ENCODE measurements around the gene KANSL1L. TPM values are rescaled to one million over a fixed set of nuclear protein-coding genes. Genes with fewer than 3 reads are reported as not detected.

KANSL1L gene
- 34.2 TPM for total RNA-seq
- polyA plus RNA-seq (ENCODE audit: insufficient read depth in 1 of 8, insufficient read length in 8 of 8, low replicate concordance in 1 of 8), result 10 to 100 TPM; 12.4 to 18.1 (median 14.9) TPM
- long read RNA-seq, donor 1, partial matches to known transcripts, result 0 of 1 reads
- long read RNA-seq, donor 1, other reads (novel, unspliced or antisense), result 0 of 1 reads
- long read RNA-seq, donor 2, result 0 reads
- long read RNA-seq, donor 3, full-length matches to known transcripts, result 2 of 46 reads
- long read RNA-seq, donor 3, partial matches to known transcripts, result 37 of 46 reads
- long read RNA-seq, donor 3, other reads (novel, unspliced or antisense), result 7 of 46 reads
- long read RNA-seq, donor 4, full-length matches to known transcripts, result 4 of 4 reads
- long read RNA-seq, donor 4, partial matches to known transcripts, result 0 of 4 reads
- long read RNA-seq, donor 4, other reads (novel, unspliced or antisense), result 0 of 4 reads
- long read RNA-seq, donor 5, partial matches to known transcripts, result 0 of 3 reads
- long read RNA-seq, donor 5, other reads (novel, unspliced or antisense), result 0 of 3 reads
- long read RNA-seq, donor 6, partial matches to known transcripts, result 0 of 1 reads
- long read RNA-seq, donor 6, other reads (novel, unspliced or antisense), result 0 of 1 reads
- long read RNA-seq, donor 7, result 0 reads
- long read RNA-seq, donor 8, partial matches to known transcripts, result 0 of 1 reads
- long read RNA-seq, donor 8, other reads (novel, unspliced or antisense), result 0 of 1 reads
- long read RNA-seq, donor 9, result 0 reads
- long read RNA-seq, donor 10, partial matches to known transcripts, result 8 of 8 reads
- long read RNA-seq, donor 10, other reads (novel, unspliced or antisense), result 0 of 8 reads
- long read RNA-seq, donor 11, partial matches to known transcripts, result 0 of 1 reads
- long read RNA-seq, donor 11, other reads (novel, unspliced or antisense), result 0 of 1 reads

- Histone ChIP-seq H3K9me3 (replicated peaks; ENCODE audit: control insufficient read depth, low read depth, low read length) (no peaks in the 10 kb centered on the region), H3K4me1 (ENCODE audit: control insufficient read depth, insufficient read depth, low read length) (peaks cover 3% of the 10 kb centered on the region), H3K27ac (ENCODE audit: low read length) (peak within 1 kb of the TSS; percentile 99), H3K4me3 (ENCODE audit: low read length) (peak within 1 kb of the TSS; percentile 79), H3K27me3 (ENCODE audit: control insufficient read depth, insufficient read depth, low read length) (no peaks in the 10 kb centered on the region), H3K36me3 (ENCODE audit: control insufficient read depth, insufficient read depth, low read length) (no peaks in the 10 kb centered on the region)
- peak; percentile 98 for DNase-seq
- 0% methylated on average over 50 of the region's 67 CpGs for WGBS (ENCODE audit: insufficient coverage)
These were observed at the start of gene KANSL1L for GRCh38 chr2:210171309-210172218. KANSL1L (minus strand) TSS chr2:210171409; CDS start chr2:210154582, 16,827 bp downstream.

- H3K36me3 ChIP-seq (ENCODE audit: control insufficient read depth, insufficient read depth, low read length), result no peaks in the 10 kb centered on the region
- no peaks in the 10 kb centered on the region for H3K4me1 ChIP-seq (ENCODE audit: control insufficient read depth, insufficient read depth, low read length)
- no peak for DNase-seq
- no peak overlapping the region for H3K27ac ChIP-seq (ENCODE audit: low read length)
- no peaks in the 10 kb centered on the region for H3K9me3 ChIP-seq (replicated peaks; ENCODE audit: control insufficient read depth, low read depth, low read length)
- 14% methylated on average over 1 of the region's 1 CpG for WGBS (ENCODE audit: insufficient coverage)
- no peaks in the 10 kb centered on the region for H3K27me3 ChIP-seq (ENCODE audit: control insufficient read depth, insufficient read depth, low read length)
- no peak overlapping the region for H3K4me3 ChIP-seq (ENCODE audit: low read length)
These were observed 43.9 kb upstream of the KANSL1L start for GRCh38 chr2:210215120-210215519.

- WGBS (ENCODE audit: insufficient coverage), result no CpG with 5 or more reads among the region's 1 CpG
- no peak overlapping the region for H3K27ac ChIP-seq (ENCODE audit: low read length)
- no peaks in the 10 kb centered on the region for H3K4me1 ChIP-seq (ENCODE audit: control insufficient read depth, insufficient read depth, low read length)
- no peaks in the 10 kb centered on the region for H3K36me3 ChIP-seq (ENCODE audit: control insufficient read depth, insufficient read depth, low read length)
- H3K9me3 ChIP-seq (replicated peaks; ENCODE audit: control insufficient read depth, low read depth, low read length), result no peaks in the 10 kb centered on the region
- no peaks in the 10 kb centered on the region for H3K27me3 ChIP-seq (ENCODE audit: control insufficient read depth, insufficient read depth, low read length)
- DNase-seq, result no peak
- no peak overlapping the region for H3K4me3 ChIP-seq (ENCODE audit: low read length)
These were observed 39.0 kb upstream of the KANSL1L start for GRCh38 chr2:210210185-210210584.

- Histone ChIP-seq H3K4me3 (ENCODE audit: low read length) (no peak overlapping the region), H3K27me3 (ENCODE audit: control insufficient read depth, insufficient read depth, low read length) (no peaks in the 10 kb centered on the region), H3K36me3 (ENCODE audit: control insufficient read depth, insufficient read depth, low read length) (no peaks in the 10 kb centered on the region), H3K9me3 (replicated peaks; ENCODE audit: control insufficient read depth, low read depth, low read length) (no peaks in the 10 kb centered on the region), H3K27ac (ENCODE audit: low read length) (no peak overlapping the region), H3K4me1 (ENCODE audit: control insufficient read depth, insufficient read depth, low read length) (no peaks in the 10 kb centered on the region)
- no CpG with 5 or more reads among the region's 1 CpG for WGBS (ENCODE audit: insufficient coverage)
- DNase-seq, result no peak
These were observed 36.7 kb upstream of the KANSL1L start for GRCh38 chr2:210207929-210208328.

- H3K4me3 ChIP-seq (ENCODE audit: low read length), result no peak overlapping the region
- no peaks in the 10 kb centered on the region for H3K9me3 ChIP-seq (replicated peaks; ENCODE audit: control insufficient read depth, low read depth, low read length)
- H3K36me3 ChIP-seq (ENCODE audit: control insufficient read depth, insufficient read depth, low read length), result no peaks in the 10 kb centered on the region
- no peak for DNase-seq
- no CpG with 5 or more reads among the region's 1 CpG for WGBS (ENCODE audit: insufficient coverage)
- H3K4me1 ChIP-seq (ENCODE audit: control insufficient read depth, insufficient read depth, low read length), result no peaks in the 10 kb centered on the region
- H3K27me3 ChIP-seq (ENCODE audit: control insufficient read depth, insufficient read depth, low read length), result no peaks in the 10 kb centered on the region
- H3K27ac ChIP-seq (ENCODE audit: low read length), result no peak overlapping the region
These were observed 32.3 kb upstream of the KANSL1L start for GRCh38 chr2:210203558-210203957.

GRCh38 chr2:210203147-210203546 is 31.9 kb upstream of the KANSL1L start:
- WGBS (ENCODE audit: insufficient coverage), result no CpG with 5 or more reads among the region's 1 CpG
- Histone ChIP-seq H3K4me1 (ENCODE audit: control insufficient read depth, insufficient read depth, low read length) (no peaks in the 10 kb centered on the region), H3K27me3 (ENCODE audit: control insufficient read depth, insufficient read depth, low read length) (no peaks in the 10 kb centered on the region), H3K9me3 (replicated peaks; ENCODE audit: control insufficient read depth, low read depth, low read length) (no peaks in the 10 kb centered on the region), H3K36me3 (ENCODE audit: control insufficient read depth, insufficient read depth, low read length) (no peaks in the 10 kb centered on the region), H3K27ac (ENCODE audit: low read length) (no peak overlapping the region), H3K4me3 (ENCODE audit: low read length) (no peak overlapping the region)
- no peak for DNase-seq

- no peak overlapping the region for H3K27ac ChIP-seq (ENCODE audit: low read length)
- DNase-seq, result no peak
- WGBS (ENCODE audit: insufficient coverage), result 44% methylated on average over 1 of the region's 3 CpGs
- H3K4me1 ChIP-seq (ENCODE audit: control insufficient read depth, insufficient read depth, low read length), result peaks cover 2% of the 10 kb centered on the region
- H3K36me3 ChIP-seq (ENCODE audit: control insufficient read depth, insufficient read depth, low read length), result no peaks in the 10 kb centered on the region
- no peaks in the 10 kb centered on the region for H3K9me3 ChIP-seq (replicated peaks; ENCODE audit: control insufficient read depth, low read depth, low read length)
- H3K27me3 ChIP-seq (ENCODE audit: control insufficient read depth, insufficient read depth, low read length), result no peaks in the 10 kb centered on the region
- H3K4me3 ChIP-seq (ENCODE audit: low read length), result no peak overlapping the region
These were observed 28.6 kb upstream of the KANSL1L start for GRCh38 chr2:210199854-210200253.

GRCh38 chr2:210199186-210199765 is 28.1 kb upstream of the KANSL1L start:
- no peaks in the 10 kb centered on the region for H3K27me3 ChIP-seq (ENCODE audit: control insufficient read depth, insufficient read depth, low read length)
- DNase-seq, result peak; percentile 26
- H3K4me3 ChIP-seq (ENCODE audit: low read length), result no peak overlapping the region
- no peak overlapping the region for H3K27ac ChIP-seq (ENCODE audit: low read length)
- no peaks in the 10 kb centered on the region for H3K36me3 ChIP-seq (ENCODE audit: control insufficient read depth, insufficient read depth, low read length)
- H3K4me1 ChIP-seq (ENCODE audit: control insufficient read depth, insufficient read depth, low read length), result peaks cover 2% of the 10 kb centered on the region
- no peaks in the 10 kb centered on the region for H3K9me3 ChIP-seq (replicated peaks; ENCODE audit: control insufficient read depth, low read depth, low read length)

- Histone ChIP-seq H3K4me1 (ENCODE audit: control insufficient read depth, insufficient read depth, low read length) (peaks cover 2% of the 10 kb centered on the region), H3K27ac (ENCODE audit: low read length) (no peak overlapping the region), H3K4me3 (ENCODE audit: low read length) (no peak overlapping the region), H3K27me3 (ENCODE audit: control insufficient read depth, insufficient read depth, low read length) (no peaks in the 10 kb centered on the region), H3K9me3 (replicated peaks; ENCODE audit: control insufficient read depth, low read depth, low read length) (no peaks in the 10 kb centered on the region), H3K36me3 (ENCODE audit: control insufficient read depth, insufficient read depth, low read length) (no peaks in the 10 kb centered on the region)
- no CpG with 5 or more reads among the region's 1 CpG for WGBS (ENCODE audit: insufficient coverage)
- no peak for DNase-seq
These were observed 27.1 kb upstream of the KANSL1L start for GRCh38 chr2:210198326-210198725.

Measured in muscle of leg (tissue), 16 donors.